ENCODE results near the gene CALML4. TPM values are rescaled to one million over a fixed set of nuclear protein-coding genes. Genes with fewer than 3 reads are reported as not detected.
A peak's percentile ranks its signal among the peaks of the same experiment; 100 is the strongest.

Gene CALML4
- total and polyA plus RNA-seq, 2 experiments from 2014 or later, result 13.4 to 16.2 TPM

GRCh38 chr15:68210821-68211655, 5.9 kb upstream of the CALML4 start:
- H3K79me2 ChIP-seq (replicated peaks; ENCODE audit: insufficient read depth), result peaks cover 27% of the 10 kb centered on the region
- peaks cover 28% of the 10 kb centered on the region for H3K27me3 Mint-ChIP-seq (ENCODE audit: insufficient read depth, low read depth, poor library complexity)

More at GRCh38 chr15:68210821-68211655, 5.9 kb upstream of the CALML4 start:
- H3K4me3 Mint-ChIP-seq, result no peak overlapping the region
- no peak overlapping the region for H3K27ac Mint-ChIP-seq
- Histone ChIP-seq H2AFZ (no peak overlapping the region), H4K20me1 (replicated peaks; ENCODE audit: insufficient read depth) (peaks cover 19% of the 10 kb centered on the region; the same call in 1 of the 2 replicates), H3K27me3 (ENCODE audit: insufficient read depth) (no peaks in the 10 kb centered on the region), H3K4me1 (ENCODE audit: insufficient read depth) (peaks cover 16% of the 10 kb centered on the region), H3K9me2 (ENCODE audit: insufficient read depth) (no peaks in the 10 kb centered on the region), H3K36me3 (ENCODE audit: insufficient read depth) (no peaks in the 10 kb centered on the region), H3F3A (replicated peaks; ENCODE audit: low read depth) (peaks cover 15% of the 10 kb centered on the region), H3K27ac (ENCODE audit: low read depth) (no peak overlapping the region), H3K4me3 (no peak overlapping the region), H3K4me2 (peak overlapping the region; percentile 57; the same call in 1 of the 2 replicates)
- no peaks in the 10 kb centered on the region for H3K9me3 Mint-ChIP-seq
- peaks cover 10% of the 10 kb centered on the region for H3K36me3 Mint-ChIP-seq (ENCODE audit: low read depth)
- peaks cover 40% of the 10 kb centered on the region for H3K4me1 Mint-ChIP-seq
- peak; percentile 90 for DNase-seq (ENCODE audit: low spot score)
- TF ChIP-seq ZNF462 (CRISPR knock-in tag; IDR thresholded peaks at IDR 0.05), result no peak
- TF ChIP-seq EZH2 (IDR thresholded peaks at IDR 0.05; ENCODE audit: low read depth, unreplicated experiment), result no peak
- no peak for TF ChIP-seq ZNF331 (CRISPR knock-in tag; IDR thresholded peaks at IDR 0.05; ENCODE audit: low read depth)
- no peak for TF ChIP-seq EZH2phosphoT487 (IDR thresholded peaks at IDR 0.05; ENCODE audit: unreplicated experiment)
- TF ChIP-seq, protein P1, sequence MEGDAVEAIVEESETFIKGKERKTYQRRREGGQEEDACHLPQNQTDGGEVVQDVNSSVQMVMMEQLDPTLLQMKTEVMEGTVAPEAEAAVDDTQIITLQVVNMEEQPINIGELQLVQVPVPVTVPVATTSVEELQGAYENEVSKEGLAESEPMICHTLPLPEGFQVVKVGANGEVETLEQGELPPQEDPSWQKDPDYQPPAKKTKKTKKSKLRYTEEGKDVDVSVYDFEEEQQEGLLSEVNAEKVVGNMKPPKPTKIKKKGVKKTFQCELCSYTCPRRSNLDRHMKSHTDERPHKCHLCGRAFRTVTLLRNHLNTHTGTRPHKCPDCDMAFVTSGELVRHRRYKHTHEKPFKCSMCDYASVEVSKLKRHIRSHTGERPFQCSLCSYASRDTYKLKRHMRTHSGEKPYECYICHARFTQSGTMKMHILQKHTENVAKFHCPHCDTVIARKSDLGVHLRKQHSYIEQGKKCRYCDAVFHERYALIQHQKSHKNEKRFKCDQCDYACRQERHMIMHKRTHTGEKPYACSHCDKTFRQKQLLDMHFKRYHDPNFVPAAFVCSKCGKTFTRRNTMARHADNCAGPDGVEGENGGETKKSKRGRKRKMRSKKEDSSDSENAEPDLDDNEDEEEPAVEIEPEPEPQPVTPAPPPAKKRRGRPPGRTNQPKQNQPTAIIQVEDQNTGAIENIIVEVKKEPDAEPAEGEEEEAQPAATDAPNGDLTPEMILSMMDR (conservative IDR thresholded peaks at IDR 0.05; ENCODE audit: low read depth in 2 of 2), result peak; percentile 81 to 94
- TF ChIP-seq REST (IDR thresholded peaks at IDR 0.05; ENCODE audit: unreplicated experiment), result no peak
- no peak for TF ChIP-seq STAT1 (IDR thresholded peaks at IDR 0.05; ENCODE audit: unreplicated experiment)
- TF ChIP-seq ZNF114 (CRISPR knock-in tag; IDR thresholded peaks at IDR 0.05), result no peak
- TF ChIP-seq, protein P2, sequence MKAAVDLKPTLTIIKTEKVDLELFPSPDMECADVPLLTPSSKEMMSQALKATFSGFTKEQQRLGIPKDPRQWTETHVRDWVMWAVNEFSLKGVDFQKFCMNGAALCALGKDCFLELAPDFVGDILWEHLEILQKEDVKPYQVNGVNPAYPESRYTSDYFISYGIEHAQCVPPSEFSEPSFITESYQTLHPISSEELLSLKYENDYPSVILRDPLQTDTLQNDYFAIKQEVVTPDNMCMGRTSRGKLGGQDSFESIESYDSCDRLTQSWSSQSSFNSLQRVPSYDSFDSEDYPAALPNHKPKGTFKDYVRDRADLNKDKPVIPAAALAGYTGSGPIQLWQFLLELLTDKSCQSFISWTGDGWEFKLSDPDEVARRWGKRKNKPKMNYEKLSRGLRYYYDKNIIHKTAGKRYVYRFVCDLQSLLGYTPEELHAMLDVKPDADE (IDR thresholded peaks at IDR 0.05), result no peak
- 0 out of 2 replicates have a peak, but pooled peaks have one; percentile 23 for TF ChIP-seq CREB1 (CRISPR knock-in tag; IDR thresholded peaks at IDR 0.05; ENCODE audit: low read depth)
- TF ChIP-seq NANOG (IDR thresholded peaks at IDR 0.05; ENCODE audit: borderline replicate concordance), result no peak
- peak; percentile 77 for ATAC-seq
